H9 (cell line): ENCODE data around the gene FAHD1. TPM values are rescaled to one million over a fixed set of nuclear protein-coding genes. Genes with fewer than 3 reads are reported as not detected.
A peak's percentile ranks its signal among the peaks of the same experiment; 100 is the strongest.

ENCODE experiments used
- DNase-seq: peaks from one replicate; pipeline ENCODE4 v3.0.0-alpha.2; 2017
- H2AFZ ChIP-seq: one replicate; pipeline ENCODE4 v1.6.1; 2013; ENCODE audit warnings: mild to moderate bottlenecking, low read length, control low read depth, moderate library complexity
- H2AK5ac ChIP-seq: 2 replicates; pipeline ENCODE4 v1.6.1; 2013; ENCODE audit warnings: low read length, control low read depth, mixed read lengths; ENCODE audit not compliant: insufficient read length
- H2BK120ac ChIP-seq: one replicate; pipeline ENCODE4 v1.6.1; 2013; ENCODE audit warnings: low read depth, mild to moderate bottlenecking, low read length, control low read depth, inconsistent platforms; ENCODE audit not compliant: poor library complexity, severe bottlenecking
- H2BK12ac ChIP-seq: 2 replicates; pipeline ENCODE4 v1.6.1; 2013; ENCODE audit warnings: low read length, control low read depth, mixed read lengths, low read depth; ENCODE audit not compliant: insufficient read length
- H2BK15ac ChIP-seq: 2 replicates; pipeline ENCODE4 v1.6.1; 2013; ENCODE audit warnings: low read depth, low read length, control low read depth
- H2BK20ac ChIP-seq: one replicate; pipeline ENCODE4 v1.6.1; 2013; ENCODE audit warnings: low read depth, mild to moderate bottlenecking, low read length, control low read depth, inconsistent platforms; ENCODE audit not compliant: poor library complexity, severe bottlenecking
- H2BK5ac ChIP-seq: 2 replicates; pipeline ENCODE4 v1.6.1; 2013; ENCODE audit warnings: low read length, control low read depth, mixed read lengths; ENCODE audit not compliant: insufficient read length
- H3K14ac ChIP-seq: 2 replicates; pipeline ENCODE4 v1.6.1; 2013; ENCODE audit warnings: low read length, control low read depth; ENCODE audit not compliant: insufficient read depth
- H3K18ac ChIP-seq: 2 replicates; pipeline ENCODE4 v1.6.1; 2013; ENCODE audit warnings: low read depth, mild to moderate bottlenecking, mixed read lengths, low read length, control low read depth; ENCODE audit not compliant: insufficient read length
- H3K23ac ChIP-seq: 2 replicates; pipeline ENCODE4 v1.6.1; 2013; ENCODE audit warnings: low read length, control low read depth, mixed read lengths, low read depth; ENCODE audit not compliant: insufficient read length
- H3K23me2 ChIP-seq: 2 replicates; pipeline ENCODE4 v1.6.1; 2013; ENCODE audit warnings: low read depth, mild to moderate bottlenecking, mixed read lengths, low read length, control low read depth; ENCODE audit not compliant: insufficient read length, poor library complexity, severe bottlenecking
- H3K27ac ChIP-seq: 2 replicates; pipeline ENCODE4 v1.5.1; 2013; ENCODE audit warnings: low read length, control low read depth, mixed read lengths, low read depth; ENCODE audit not compliant: insufficient read length
- H3K27me3 ChIP-seq: 2 replicates; pipeline ENCODE4 v1.6.1; 2013; ENCODE audit warnings: low read length, control low read depth, inconsistent platforms; ENCODE audit not compliant: insufficient read depth
- H3K4ac ChIP-seq: 2 replicates; pipeline ENCODE4 v1.6.1; 2013; ENCODE audit warnings: low read depth, mild to moderate bottlenecking, control low read depth, inconsistent platforms, low read length, moderate library complexity
- H3K4me1 ChIP-seq: 2 replicates; pipeline ENCODE4 v1.6.1; 2013; ENCODE audit warnings: low read length, control low read depth, inconsistent platforms; ENCODE audit not compliant: insufficient read depth
- H3K4me2 ChIP-seq: 2 replicates; pipeline ENCODE4 v1.6.1; 2013; ENCODE audit warnings: low read length, control low read depth, mixed read lengths; ENCODE audit not compliant: insufficient read length, insufficient read depth
- H3K56ac ChIP-seq: 2 replicates; pipeline ENCODE4 v1.6.1; 2013; ENCODE audit warnings: low read depth, mild to moderate bottlenecking, mixed read lengths, low read length, control low read depth; ENCODE audit not compliant: insufficient read length
- H3K79me1 ChIP-seq: 2 replicates; pipeline ENCODE4 v1.6.1; 2013; ENCODE audit warnings: low read depth, mild to moderate bottlenecking, moderate library complexity, low read length, control low read depth, inconsistent platforms; ENCODE audit not compliant: insufficient read depth, poor library complexity, severe bottlenecking
- H3K79me2 ChIP-seq: 2 replicates; pipeline ENCODE4 v1.6.1; 2013; ENCODE audit warnings: low read length, control low read depth, inconsistent platforms; ENCODE audit not compliant: insufficient read depth
- H3K9ac ChIP-seq: 2 replicates; pipeline ENCODE4 v1.6.1; 2013; ENCODE audit warnings: low read length, control low read depth, mixed read lengths; ENCODE audit not compliant: insufficient read length; ENCODE audit errors: extremely low read depth
- H3K9me3 ChIP-seq: one replicate; pipeline ENCODE4 v1.6.1; 2013; ENCODE audit warnings: low read depth, low read length, inconsistent platforms; ENCODE audit not compliant: control insufficient read depth
- H3T11ph ChIP-seq: one replicate; pipeline ENCODE4 v1.6.1; 2013; ENCODE audit warnings: mild to moderate bottlenecking, low read length, control low read depth, inconsistent platforms
- H4K20me1 ChIP-seq: one replicate; pipeline ENCODE4 v1.6.1; 2013; ENCODE audit not compliant: control insufficient read depth, insufficient read length, insufficient read depth
- H4K5ac ChIP-seq: 2 replicates; pipeline ENCODE4 v1.6.1; 2013; ENCODE audit warnings: low read depth, mild to moderate bottlenecking, mixed read lengths, low read length, control low read depth; ENCODE audit not compliant: insufficient read length
- H4K8ac ChIP-seq: replicated peaks from 2 replicates; pipeline ENCODE4 v1.6.1; 2013; ENCODE audit warnings: low read length, control low read depth, mixed read lengths, low read depth; ENCODE audit not compliant: insufficient read length
- H4K91ac ChIP-seq: 2 replicates; pipeline ENCODE4 v1.6.1; 2013; ENCODE audit warnings: low read depth, mild to moderate bottlenecking, moderate library complexity, mixed read lengths, low read length, control low read depth; ENCODE audit not compliant: insufficient read length
- H3K27ac Mint-ChIP-seq, 3 experiments: 2 replicates in 2 of 3; 3 replicates in 1 of 3; pipeline ENCODE4 v1.8.0; 2020 to 2021; ENCODE audit warnings: mixed read lengths in 3 of 3, mild to moderate bottlenecking in 1 of 3, moderate library complexity in 1 of 3
- H3K27me3 Mint-ChIP-seq: 2 replicates; pipeline ENCODE4 v1.8.0; 2021; ENCODE audit warnings: low read depth, mild to moderate bottlenecking, moderate library complexity, mixed read lengths
- H3K36me3 Mint-ChIP-seq, 3 experiments: 2 replicates in 2 of 3; 3 replicates in 1 of 3; pipeline ENCODE4 v1.8.0; 2020 to 2021; ENCODE audit warnings: low read depth in 3 of 3, mixed read lengths in 3 of 3; ENCODE audit not compliant: insufficient read depth in 1 of 3
- H3K4me1 Mint-ChIP-seq, 2 experiments: 2 replicates each; pipeline ENCODE4 v1.8.0; 2020; ENCODE audit warnings: mixed read lengths in 2 of 2
- H3K4me3 Mint-ChIP-seq, 2 experiments: 2 replicates in 1 of 2; 3 replicates in 1 of 2; pipeline ENCODE4 v1.8.0; 2020 to 2021; ENCODE audit warnings: mild to moderate bottlenecking in 2 of 2, mixed read lengths in 2 of 2, moderate library complexity in 1 of 2
- H3K9me3 Mint-ChIP-seq, 2 experiments: 2 replicates in 1 of 2; 3 replicates in 1 of 2; pipeline ENCODE4 v1.8.0; 2020; ENCODE audit warnings: mild to moderate bottlenecking in 2 of 2, mixed read lengths in 2 of 2, moderate library complexity in 1 of 2
- CTCF ChIP-seq: fragments of 200-600 bp; sonication (generic); conservative IDR thresholded peaks from 3 replicates; pipeline ENCODE4 v1.8.0; 2021; ENCODE audit warnings: antibody characterized with exemption, mild to moderate bottlenecking
- WGBS: extraction: QIAGEN DNeasy Blood & Tissue Kit; methylation state at CpG from one replicate; pipeline ENCODE4 v1.1.7; 2013; ENCODE audit warnings: missing lambda C conversion rate, low lambda C conversion rate, mixed read lengths; ENCODE audit not compliant: insufficient read length; ENCODE audit errors: extremely low coverage; 5-methylcytosine and 5-hydroxymethylcytosine counted together
- total RNA-seq: library from RNA; stranded (reverse); gene quantifications from 2 replicates; pipeline ENCODE4 v1.2.1, GENCODE V29; 2021

The FAHD1 gene
- total RNA-seq, 1 experiment from 2014 or later, result 16.2 TPM

DNA sequence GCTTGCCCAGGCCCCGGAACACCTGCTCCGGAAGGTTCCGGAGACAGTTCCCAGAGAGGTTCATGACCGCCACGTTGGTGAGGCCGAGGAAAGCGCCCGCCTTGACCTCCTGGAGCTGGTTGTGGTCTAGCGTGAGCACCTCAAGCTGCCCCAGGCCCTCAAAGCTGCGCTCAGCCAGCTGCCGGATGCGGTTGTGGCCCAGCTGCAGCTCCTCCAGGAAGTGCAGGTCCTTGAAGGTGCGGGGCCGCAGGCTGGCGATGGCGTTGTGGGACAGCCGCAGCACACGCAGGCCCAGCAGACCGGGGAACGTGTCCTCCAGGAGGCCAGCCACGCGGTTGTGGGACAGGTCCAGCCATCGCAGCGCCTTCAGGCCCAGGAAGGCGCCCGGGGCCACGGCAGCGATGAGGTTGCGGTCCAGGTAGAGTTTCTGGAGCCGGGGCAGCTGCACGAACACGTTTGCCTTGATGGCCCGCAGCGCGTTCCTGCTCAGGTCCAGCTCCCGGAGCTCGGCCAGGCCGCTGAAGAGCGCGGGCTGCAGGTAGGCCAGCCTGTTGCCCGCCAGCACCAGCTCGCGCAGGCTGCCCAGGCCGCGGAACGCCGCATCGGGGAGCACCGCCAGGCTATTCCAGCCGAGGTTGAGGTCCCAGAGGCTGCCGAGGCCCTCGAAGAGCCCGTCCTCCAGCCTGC is 35.6 kb upstream of the FAHD1 start:
- Mint-ChIP-seq H3K27me3 (no peaks in the 10 kb centered on the region), H3K27ac (no peak overlapping the region), H3K4me3 (no peak overlapping the region), H3K4me1 (no peaks in the 10 kb centered on the region), H3K9me3 (0 out of 5 replicates have a peak, but pooled peaks cover 0 to under 1% of the 10 kb centered on the region in 2 experiments), H3K36me3 (peaks cover 4 to 12% (median 5%) of the 10 kb centered on the region in 3 experiments)
- H2BK5ac ChIP-seq, result no peak overlapping the region
- H3K14ac ChIP-seq, result no peak overlapping the region
- H3K56ac ChIP-seq, result no peak overlapping the region
- H3K9me3 ChIP-seq, result no peaks in the 10 kb centered on the region
- no peak for TF ChIP-seq CTCF
- no CpG with 5 or more reads among the region's 53 CpGs for WGBS
- no peak overlapping the region for H3K27ac ChIP-seq
- H3K4ac ChIP-seq, result no peak overlapping the region
- H3K4me2 ChIP-seq, result no peak overlapping the region
- H2AK5ac ChIP-seq, result no peak overlapping the region
- no peak overlapping the region for H4K5ac ChIP-seq
- H3K9ac ChIP-seq, result no peak overlapping the region
- H3K18ac ChIP-seq, result no peak overlapping the region
- H3K4me1 ChIP-seq, result no peaks in the 10 kb centered on the region
- H2BK120ac ChIP-seq, result no peak overlapping the region
- H3K23me2 ChIP-seq, result no peaks in the 10 kb centered on the region
- H3K27me3 ChIP-seq, result no peaks in the 10 kb centered on the region
- H4K20me1 ChIP-seq, result no peaks in the 10 kb centered on the region
- peaks cover 2% of the 10 kb centered on the region; the same call in 1 of the 2 replicates for H3K79me2 ChIP-seq
- peak; percentile 31 for DNase-seq
- H2AFZ ChIP-seq, result no peak overlapping the region
- H3T11ph ChIP-seq, result no peak overlapping the region
- no peaks in the 10 kb centered on the region for H3K79me1 ChIP-seq
- no peak overlapping the region for H2BK12ac ChIP-seq
- no peak overlapping the region for H3K23ac ChIP-seq
- no peak overlapping the region for H2BK20ac ChIP-seq
- H4K8ac ChIP-seq, result no peak overlapping the region
- H2BK15ac ChIP-seq, result no peak overlapping the region
- no peak overlapping the region for H4K91ac ChIP-seq
